Activated naive CD8-positive, alpha-beta T cell treated with anti-CD3 and anti-CD28 coated beads for 36 hours (primary cell): ENCODE measurements around the gene POLR1H. TPM values are rescaled to one million over a fixed set of nuclear protein-coding genes. Genes with fewer than 3 reads are reported as not detected.
"Not testable (repeated sequence)": the region's sequence is repeated elsewhere in the genome, so short reads cannot be mapped to it uniquely, and the experiment has no call there.

Source experiments
- DNase-seq: peaks from one replicate; pipeline ENCODE4 v3.0.0; 2021
- H3K27ac Mint-ChIP-seq: one replicate; pipeline ENCODE4 v1.8.0; 2022; ENCODE audit warnings: mild to moderate bottlenecking, moderate library complexity, mixed read lengths
- H3K27me3 Mint-ChIP-seq: one replicate; pipeline ENCODE4 v1.8.0; 2022; ENCODE audit warnings: mild to moderate bottlenecking, mixed read lengths
- H3K36me3 Mint-ChIP-seq: one replicate; pipeline ENCODE4 v1.8.0; 2021; ENCODE audit warnings: mild to moderate bottlenecking, mixed read lengths
- H3K4me1 Mint-ChIP-seq: one replicate; pipeline ENCODE4 v1.8.0; 2021; ENCODE audit warnings: mixed read lengths
- H3K4me3 Mint-ChIP-seq: one replicate; pipeline ENCODE4 v1.8.0; 2022; ENCODE audit warnings: mild to moderate bottlenecking, moderate library complexity, mixed read lengths
- H3K9me3 Mint-ChIP-seq: one replicate; pipeline ENCODE4 v1.8.0; 2022; ENCODE audit warnings: mixed read lengths
- total RNA-seq, 2 experiments: library from RNA; stranded (reverse); gene quantifications; one replicate each; pipeline ENCODE4 v1.2.3, GENCODE V29; 2021

The POLR1H gene
- 10 to 100 TPM; 45.3 to 50.6 TPM for total RNA-seq

DNA sequence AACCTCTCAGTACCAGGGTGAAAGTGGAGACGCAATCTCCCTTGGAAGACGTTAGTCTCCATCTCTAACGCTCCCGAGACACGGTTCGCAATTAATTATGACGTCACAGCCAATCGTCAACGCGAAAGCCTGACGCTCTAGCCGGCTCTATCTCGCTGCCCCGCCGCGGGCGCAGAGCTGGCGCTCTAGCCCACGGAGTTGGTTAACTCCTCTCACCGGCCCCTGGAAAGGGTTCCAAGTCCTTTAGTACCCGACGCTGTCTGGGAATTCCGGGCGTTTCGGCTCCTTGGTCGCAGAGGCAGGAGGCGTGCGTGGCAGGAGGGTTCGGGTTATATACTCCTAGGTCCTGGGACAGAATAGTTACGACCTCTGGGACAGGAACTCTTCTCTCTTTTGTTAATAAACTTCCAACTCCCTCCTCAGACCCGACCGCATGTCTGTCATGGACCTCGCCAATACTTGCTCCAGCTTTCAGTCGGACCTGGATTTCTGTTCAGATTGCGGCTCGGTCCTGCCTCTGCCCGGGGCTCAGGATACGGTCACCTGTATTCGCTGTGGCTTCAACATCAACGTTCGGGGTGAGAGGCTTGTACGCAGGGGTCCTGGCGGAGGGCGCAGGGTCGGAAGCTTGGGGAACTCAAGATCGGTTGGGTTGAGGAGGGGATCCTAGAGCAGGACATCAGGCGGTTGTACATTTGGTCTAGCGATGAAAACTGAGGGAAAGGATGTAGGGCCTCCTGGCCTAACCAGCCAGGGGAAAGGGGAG, at the start of gene POLR1H:
TSS of gene POLR1H (plus strand) at position 174 of the 766 bp plus-strand sequence. CDS start at position 434, 260 bp downstream.
- H3K9me3 Mint-ChIP-seq: peaks cover 4% of the 10 kb centered on the region
- H3K4me3 Mint-ChIP-seq: peak within 1 kb of the TSS; percentile 95
- peak; percentile 84 for DNase-seq
- no peaks in the 10 kb centered on the region for H3K27me3 Mint-ChIP-seq
- H3K36me3 Mint-ChIP-seq: peaks cover 25% of the 10 kb centered on the region
- peak within 1 kb of the TSS; percentile 95 for H3K27ac Mint-ChIP-seq
- H3K4me1 Mint-ChIP-seq: peaks cover 29% of the 10 kb centered on the region

- Mint-ChIP-seq H3K27me3 (peaks cover 29% of the 10 kb centered on the region), H3K4me3 (no peak overlapping the region), H3K9me3 (no peaks in the 10 kb centered on the region), H3K27ac (no peak overlapping the region), H3K4me1 (no peaks in the 10 kb centered on the region), H3K36me3 (peaks cover 26% of the 10 kb centered on the region)
- no peak for DNase-seq
Measured at GRCh38 chr6:30013291-30013922, 47.7 kb upstream of the POLR1H start.

DNA sequence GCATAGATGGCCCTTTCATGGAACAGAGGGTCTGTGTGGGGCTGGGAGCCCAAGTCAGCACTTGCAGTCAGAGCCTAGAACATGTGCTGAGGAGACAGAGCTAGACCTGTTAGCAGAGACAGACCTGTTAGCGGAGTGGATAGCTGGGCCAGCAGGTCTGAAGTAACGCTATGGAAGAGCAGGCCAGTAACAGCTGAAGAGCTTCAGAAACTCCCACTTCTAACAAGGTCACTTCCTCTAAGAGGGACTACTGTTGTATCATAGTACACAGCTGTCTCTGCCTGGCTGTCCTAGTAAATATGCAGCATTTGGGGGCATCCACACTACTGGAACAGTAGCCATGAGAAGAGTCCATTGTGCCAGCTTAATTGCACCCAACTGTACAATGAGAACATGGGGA, 41.2 kb upstream of the POLR1H start:
- Mint-ChIP-seq H3K9me3 (no peaks in the 10 kb centered on the region), H3K36me3 (peaks cover 5% of the 10 kb centered on the region), H3K27me3 (no peaks in the 10 kb centered on the region), H3K4me3 (no peak overlapping the region), H3K27ac (no peak overlapping the region), H3K4me1 (no peaks in the 10 kb centered on the region)
- DNase-seq: no peak

DNA sequence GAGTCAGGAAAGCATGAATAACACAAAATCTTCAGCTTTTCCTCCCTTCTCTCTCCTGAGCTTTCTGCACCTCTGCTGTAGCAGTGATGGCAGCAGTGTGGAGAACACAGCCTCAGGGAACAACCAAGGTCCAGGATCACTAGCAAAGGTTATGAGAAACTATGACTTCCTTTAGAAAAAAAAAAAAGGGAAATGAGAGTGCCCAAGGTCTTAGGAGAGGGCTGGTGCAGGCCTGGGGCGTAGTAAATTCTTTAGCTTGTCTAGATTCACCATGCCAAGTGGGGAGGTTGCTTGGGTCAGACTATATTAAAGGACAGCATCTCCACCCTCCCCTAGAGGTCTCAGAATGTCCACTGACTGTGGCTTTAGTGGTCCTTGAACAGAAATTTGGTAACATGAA, 40.4 kb upstream of the POLR1H start:
- Mint-ChIP-seq H3K4me3 (no peak overlapping the region), H3K36me3 (peaks cover 5% of the 10 kb centered on the region), H3K9me3 (no peaks in the 10 kb centered on the region), H3K27ac (no peak overlapping the region), H3K27me3 (no peaks in the 10 kb centered on the region), H3K4me1 (no peaks in the 10 kb centered on the region)
- DNase-seq: no peak

- no peaks in the 10 kb centered on the region for H3K4me1 Mint-ChIP-seq
- no peak overlapping the region for H3K27ac Mint-ChIP-seq
- no peak overlapping the region for H3K4me3 Mint-ChIP-seq
- H3K36me3 Mint-ChIP-seq: peaks cover 5% of the 10 kb centered on the region
- H3K27me3 Mint-ChIP-seq: no peaks in the 10 kb centered on the region
- no peak for DNase-seq
- no peaks in the 10 kb centered on the region for H3K9me3 Mint-ChIP-seq
Measured at GRCh38 chr6:30022189-30022588, 38.9 kb upstream of the POLR1H start.

DNA sequence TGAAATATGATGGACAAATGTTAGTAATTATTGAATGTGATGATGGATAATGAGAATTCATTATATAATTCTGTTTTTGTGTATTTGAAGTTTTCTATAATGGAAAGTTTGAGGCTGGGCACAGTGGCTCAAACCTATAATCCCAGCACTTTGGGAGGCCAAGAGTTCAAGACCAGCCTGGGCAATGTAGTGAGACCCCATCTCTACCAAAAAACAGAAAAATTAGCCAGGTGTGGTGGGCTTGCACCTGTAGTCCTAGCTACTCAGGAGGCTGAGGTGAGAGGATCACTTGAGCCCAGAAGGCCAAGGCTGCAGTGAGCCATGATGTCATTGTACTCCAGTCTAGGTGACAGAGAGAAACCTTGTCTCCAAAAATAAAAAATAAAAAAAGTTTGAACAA, 38.4 kb upstream of the POLR1H start:
- H3K36me3 Mint-ChIP-seq, H3K9me3 Mint-ChIP-seq, H3K27ac Mint-ChIP-seq, DNase-seq, H3K27me3 Mint-ChIP-seq, H3K4me3 Mint-ChIP-seq, H3K4me1 Mint-ChIP-seq: not testable (repeated sequence)

GRCh38 chr6:30025186-30025585, 35.9 kb upstream of the POLR1H start:
- no peaks in the 10 kb centered on the region for H3K9me3 Mint-ChIP-seq
- DNase-seq: no peak

DNA sequence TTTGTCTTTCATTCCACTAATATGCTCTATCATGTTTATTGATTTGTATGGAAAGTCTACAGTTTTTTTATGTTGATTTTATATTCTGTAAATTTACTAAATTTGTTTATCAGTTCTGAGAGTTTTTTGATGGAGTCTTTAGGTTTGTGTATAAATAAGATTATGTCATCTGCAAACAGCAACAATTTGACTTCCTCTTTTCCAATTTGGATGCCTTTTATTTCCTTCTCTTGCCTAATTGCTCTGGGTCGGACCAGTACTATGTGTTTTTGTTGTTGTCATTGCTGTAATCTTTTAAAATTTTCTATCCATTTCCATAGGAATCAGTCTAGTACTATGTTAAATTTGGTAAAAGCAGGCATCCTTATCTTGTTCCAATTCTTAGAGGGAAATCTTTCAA, 31.5 kb upstream of the POLR1H start:
- no peaks in the 10 kb centered on the region for H3K27me3 Mint-ChIP-seq
- H3K9me3 Mint-ChIP-seq: no peaks in the 10 kb centered on the region
- H3K4me3 Mint-ChIP-seq: no peak overlapping the region

More at GRCh38 chr6:30025186-30025585, 35.9 kb upstream of the POLR1H start:
- Mint-ChIP-seq H3K27ac (no peak overlapping the region), H3K4me3 (no peak overlapping the region), H3K4me1 (no peaks in the 10 kb centered on the region), H3K36me3 (peaks cover 5% of the 10 kb centered on the region), H3K27me3 (no peaks in the 10 kb centered on the region)

GRCh38 chr6:30031381-30031780, 29.7 kb upstream of the POLR1H start:
- H3K4me3 Mint-ChIP-seq: no peak overlapping the region
- no peaks in the 10 kb centered on the region for H3K27me3 Mint-ChIP-seq
- H3K9me3 Mint-ChIP-seq: no peaks in the 10 kb centered on the region

More for the DNA sequence above, 31.5 kb upstream of the POLR1H start:
- DNase-seq: no peak
- Mint-ChIP-seq H3K36me3 (no peaks in the 10 kb centered on the region), H3K4me1 (no peaks in the 10 kb centered on the region), H3K27ac (no peak overlapping the region)

DNA sequence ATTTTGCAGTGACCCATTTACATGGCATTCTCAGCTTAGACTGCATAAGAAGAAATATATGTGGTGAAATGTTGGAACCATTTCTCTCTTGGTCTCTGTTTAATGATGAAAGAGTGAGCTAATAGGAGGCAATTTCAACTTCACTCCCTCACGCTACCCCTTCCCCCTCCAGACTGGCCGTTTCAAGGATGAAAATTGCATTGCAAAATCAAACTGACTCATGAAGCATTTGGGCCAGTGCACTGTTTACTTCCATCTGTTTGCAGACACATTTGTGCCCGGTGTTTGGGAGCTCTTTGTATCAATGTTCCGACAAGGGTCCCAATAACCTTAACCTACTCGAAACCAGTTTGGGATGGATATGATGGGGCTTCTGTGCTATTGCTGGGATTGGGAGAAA, 27.6 kb upstream of the POLR1H start:
- H3K36me3 Mint-ChIP-seq, DNase-seq, H3K4me3 Mint-ChIP-seq, H3K27me3 Mint-ChIP-seq, H3K9me3 Mint-ChIP-seq, H3K27ac Mint-ChIP-seq, H3K4me1 Mint-ChIP-seq: not testable (repeated sequence)

More at GRCh38 chr6:30031381-30031780, 29.7 kb upstream of the POLR1H start:
- no peak overlapping the region for H3K27ac Mint-ChIP-seq
- H3K4me1 Mint-ChIP-seq: no peaks in the 10 kb centered on the region
- DNase-seq: no peak
- H3K36me3 Mint-ChIP-seq: peaks cover 1% of the 10 kb centered on the region

DNA sequence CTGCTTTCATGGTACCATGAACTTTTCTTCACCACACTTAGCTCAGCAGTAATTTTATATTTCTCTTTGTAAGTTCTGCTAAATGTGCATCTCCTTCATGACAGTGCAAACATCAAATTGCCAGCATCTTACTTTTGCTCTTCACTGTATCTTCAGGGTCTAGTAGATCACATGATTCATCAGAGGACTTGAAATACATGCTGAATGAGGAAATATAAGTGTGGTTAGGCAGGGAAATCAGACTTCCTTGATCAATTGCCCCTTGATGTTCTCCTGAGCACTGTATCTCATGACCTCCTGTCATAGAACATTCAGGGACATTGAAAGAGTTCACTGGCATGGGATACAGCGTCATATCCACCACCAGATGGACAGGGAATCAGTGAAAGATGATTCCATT, 25.3 kb upstream of the POLR1H start:
- H3K4me1 Mint-ChIP-seq: no peaks in the 10 kb centered on the region
- peaks cover 4% of the 10 kb centered on the region for H3K36me3 Mint-ChIP-seq
- no peaks in the 10 kb centered on the region for H3K27me3 Mint-ChIP-seq
- DNase-seq: no peak
- H3K27ac Mint-ChIP-seq: no peak overlapping the region
- H3K4me3 Mint-ChIP-seq: no peak overlapping the region
- no peaks in the 10 kb centered on the region for H3K9me3 Mint-ChIP-seq

- Mint-ChIP-seq H3K4me3 (no peak overlapping the region), H3K36me3 (peaks cover 4% of the 10 kb centered on the region), H3K9me3 (no peaks in the 10 kb centered on the region), H3K4me1 (peaks cover under 1% of the 10 kb centered on the region), H3K27me3 (no peaks in the 10 kb centered on the region), H3K27ac (no peak overlapping the region)
- DNase-seq: no peak
Measured at GRCh38 chr6:30037182-30037788, 23.8 kb upstream of the POLR1H start.

DNA sequence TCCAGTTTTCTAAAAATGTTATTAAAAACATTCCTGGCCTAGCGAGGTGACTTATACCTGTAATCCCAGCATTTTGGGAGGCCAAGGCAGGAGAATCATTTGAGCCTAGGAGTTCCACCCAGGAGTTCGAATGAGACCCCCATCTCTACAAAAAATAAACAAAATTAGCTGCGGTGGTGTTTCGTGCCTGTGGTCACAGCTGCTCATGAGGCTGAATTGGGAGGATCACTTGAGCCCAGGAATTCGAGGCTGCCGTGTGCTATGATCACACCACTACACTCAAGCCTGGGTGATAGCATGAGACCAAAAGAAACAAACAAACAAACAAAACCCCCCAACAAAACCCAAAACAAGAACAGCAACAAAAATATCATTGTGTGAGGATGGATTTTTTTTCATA, 19.8 kb upstream of the POLR1H start:
- Mint-ChIP-seq H3K27ac (no peak overlapping the region), H3K9me3 (no peaks in the 10 kb centered on the region)

DNA sequence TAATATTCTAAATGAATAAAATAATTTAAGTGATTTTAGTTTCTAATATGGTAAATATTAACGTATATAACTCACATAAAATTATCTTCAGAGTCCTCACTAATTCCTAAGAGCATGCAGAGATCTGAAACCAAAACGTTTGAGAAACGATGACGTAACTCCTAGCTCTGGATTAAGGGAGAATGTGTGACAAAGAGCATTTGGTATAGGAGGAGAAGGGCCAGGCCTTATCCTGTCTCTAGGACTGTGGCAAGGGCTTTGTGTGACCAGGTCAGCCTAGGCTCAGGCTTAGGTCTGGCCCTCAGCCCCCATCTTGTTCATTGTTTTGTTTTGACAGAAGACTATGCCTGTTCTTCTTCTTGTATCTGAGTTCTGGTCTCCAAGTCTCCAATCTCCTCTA, 19.2 kb upstream of the POLR1H start:
- no peaks in the 10 kb centered on the region for H3K27me3 Mint-ChIP-seq

More for the DNA sequence above, 19.8 kb upstream of the POLR1H start:
- Mint-ChIP-seq H3K36me3 (peaks cover 6% of the 10 kb centered on the region), H3K4me3 (no peak overlapping the region), H3K4me1 (peaks cover 19% of the 10 kb centered on the region), H3K27me3 (no peaks in the 10 kb centered on the region)
- no peak for DNase-seq

GRCh38 chr6:30042476-30042875, 18.6 kb upstream of the POLR1H start:
- H3K4me3 Mint-ChIP-seq: no peak overlapping the region
- peaks cover 7% of the 10 kb centered on the region for H3K36me3 Mint-ChIP-seq
- no peak for DNase-seq
- no peaks in the 10 kb centered on the region for H3K9me3 Mint-ChIP-seq
- no peaks in the 10 kb centered on the region for H3K27me3 Mint-ChIP-seq
- peaks cover 22% of the 10 kb centered on the region for H3K4me1 Mint-ChIP-seq
- H3K27ac Mint-ChIP-seq: no peak overlapping the region

More for the DNA sequence above, 19.2 kb upstream of the POLR1H start:
- Mint-ChIP-seq H3K9me3 (no peaks in the 10 kb centered on the region), H3K36me3 (peaks cover 6% of the 10 kb centered on the region), H3K27ac (no peak overlapping the region), H3K4me3 (no peak overlapping the region), H3K4me1 (peaks cover 19% of the 10 kb centered on the region)
- DNase-seq: no peak
